Activated T-helper 9 cell treated with anti-CD3 and anti-CD28 coated beads, Interleukin-2, amount 50 U/mL, for 16 hours (primary cell): ENCODE measurements around the gene CARS2.
"Not testable (repeated sequence)": the region's sequence is repeated elsewhere in the genome, so short reads cannot be mapped to it uniquely, and the experiment has no call there.

ENCODE experiments used
- DNase-seq: peaks from one replicate; pipeline ENCODE4 v3.0.0-alpha.2; 2020; ENCODE audit warnings: low read depth

Gene CARS2

GRCh38 chr13:110682746-110683145 lies 23.2 kb downstream of the CARS2 start:
- no peak for DNase-seq

- no peak for DNase-seq
Measured at GRCh38 chr13:110681868-110682550, 23.9 kb downstream of the CARS2 start.

GRCh38 chr13:110680852-110681251 lies 25.1 kb downstream of the CARS2 start:
- DNase-seq: no peak

- no peak for DNase-seq
Measured at GRCh38 chr13:110677731-110678545, 28.0 kb downstream of the CARS2 start.

GRCh38 chr13:110676595-110677587 lies 29.0 kb downstream of the CARS2 start:
- peak; percentile 6 for DNase-seq

- DNase-seq: not testable (repeated sequence)
Measured at GRCh38 chr13:110669814-110670213, 36.1 kb downstream of the CARS2 start.

GRCh38 chr13:110669036-110669435 lies 36.9 kb downstream of the CARS2 start:
- no peak for DNase-seq

- DNase-seq: no peak
Measured at GRCh38 chr13:110666255-110666533, 39.7 kb downstream of the CARS2 start.

GRCh38 chr13:110665491-110666254 lies 40.2 kb downstream of the CARS2 start:
- DNase-seq: no peak

- DNase-seq: no peak
Measured at GRCh38 chr13:110664673-110665072, 41.2 kb downstream of the CARS2 start.

- no peak for DNase-seq
Measured at GRCh38 chr13:110664041-110664440, 41.9 kb downstream of the CARS2 start.

- no peak for DNase-seq
Measured at GRCh38 chr13:110663491-110663890, 42.4 kb downstream of the CARS2 start.

- DNase-seq: no peak
Measured at GRCh38 chr13:110662777-110663443, 43.0 kb downstream of the CARS2 start.

GRCh38 chr13:110662091-110662490 lies 43.8 kb downstream of the CARS2 start:
- DNase-seq: no peak

GRCh38 chr13:110661256-110661655 lies 44.7 kb downstream of the CARS2 start:
- no peak for DNase-seq

- DNase-seq: not testable (repeated sequence)
Measured at GRCh38 chr13:110658218-110658911, 47.6 kb downstream of the CARS2 start.

GRCh38 chr13:110657196-110657595 lies 48.7 kb downstream of the CARS2 start:
- DNase-seq: no peak

- DNase-seq: no peak
Measured at GRCh38 chr13:110653851-110654250, 52.1 kb downstream of the CARS2 start.

- no peak for DNase-seq
Measured at GRCh38 chr13:110653271-110653670, 52.6 kb downstream of the CARS2 start.

- DNase-seq: no peak
Measured at GRCh38 chr13:110652764-110653163, 53.2 kb downstream of the CARS2 start.
